NCI-H510A (cell line): ENCODE results near the gene CRIP3.
"Not testable (repeated sequence)": the region's sequence is repeated elsewhere in the genome, so short reads cannot be mapped to it uniquely, and the experiment has no call there.

ENCODE experiments used
- DNase-seq: peaks from one replicate; lab custom pipeline; 2025; lab: John Stamatoyannopoulos, UW

CRIP3 gene

GRCh38 chr6:43308101-43308989 is at the start of gene CRIP3:
Gene CRIP3, minus strand, starts transcription at chr6:43308826. Its CDS starts 34 bp downstream, at chr6:43308792.
- no peak for DNase-seq

- no peak for DNase-seq
These were observed 47.4 kb upstream of the CRIP3 start for GRCh38 chr6:43355862-43356590.

GRCh38 chr6:43351951-43352350 is 43.3 kb upstream of the CRIP3 start:
- DNase-seq, result not testable (repeated sequence)

GRCh38 chr6:43347444-43347843 is 38.8 kb upstream of the CRIP3 start:
- no peak for DNase-seq

GRCh38 chr6:43347021-43347420 is 38.4 kb upstream of the CRIP3 start:
- DNase-seq, result no peak

GRCh38 chr6:43346243-43346642 is 37.6 kb upstream of the CRIP3 start:
- not testable (repeated sequence) for DNase-seq

- no peak for DNase-seq
These were observed 30.5 kb upstream of the CRIP3 start for GRCh38 chr6:43339168-43339567.

GRCh38 chr6:43338243-43338642 is 29.6 kb upstream of the CRIP3 start:
- no peak for DNase-seq

GRCh38 chr6:43336382-43336781 is 27.8 kb upstream of the CRIP3 start:
- no peak for DNase-seq

- DNase-seq, result no peak
These were observed 26.8 kb upstream of the CRIP3 start for GRCh38 chr6:43335469-43335868.

GRCh38 chr6:43334466-43335095 is 26.0 kb upstream of the CRIP3 start:
- no peak for DNase-seq

- DNase-seq, result no peak
These were observed 23.3 kb upstream of the CRIP3 start for GRCh38 chr6:43331891-43332290.

- no peak for DNase-seq
These were observed 22.8 kb upstream of the CRIP3 start for GRCh38 chr6:43331470-43331869.

- no peak for DNase-seq
These were observed 19.9 kb upstream of the CRIP3 start for GRCh38 chr6:43328528-43328927.

- DNase-seq, result no peak
These were observed 17.2 kb upstream of the CRIP3 start for GRCh38 chr6:43325876-43326275.

- no peak for DNase-seq
These were observed 9.4 kb upstream of the CRIP3 start for GRCh38 chr6:43318011-43318410.

GRCh38 chr6:43313813-43314212 is 5.2 kb upstream of the CRIP3 start:
- no peak for DNase-seq

- DNase-seq, result no peak
These were observed 3.0 kb upstream of the CRIP3 start for GRCh38 chr6:43311666-43312065.

GRCh38 chr6:43310624-43311023 is 2.0 kb upstream of the CRIP3 start:
- DNase-seq, result no peak

- DNase-seq, result no peak
These were observed 1.5 kb upstream of the CRIP3 start for GRCh38 chr6:43310134-43310533.

GRCh38 chr6:43308990-43309477 is 408 bp upstream of the CRIP3 start:
- DNase-seq, result no peak

GRCh38 chr6:43307451-43308100 is 1.1 kb downstream of the CRIP3 start:
- no peak for DNase-seq
